ENCODE data around the gene RHEBL1.

RHEBL1 gene

GRCh38 chr12:49039421-49040363 lies 30.1 kb downstream of the RHEBL1 start:
- H3K27ac ChIP-seq (ENCODE audit: low read length), result no peak overlapping the region

GRCh38 chr12:49038291-49038955 lies 31.4 kb downstream of the RHEBL1 start:
- peaks cover 84% of the 10 kb centered on the region for H3K36me3 ChIP-seq (ENCODE audit: control insufficient read depth, low read depth, low read length)
- H3K27ac ChIP-seq (ENCODE audit: low read length), result no peak overlapping the region
- H3K4me3 ChIP-seq (ENCODE audit: low read length), result no peak overlapping the region
- no peaks in the 10 kb centered on the region for H3K27me3 ChIP-seq (ENCODE audit: control insufficient read depth, insufficient read depth, low read length)
- H3K9me3 ChIP-seq (ENCODE audit: control insufficient read depth, low read depth, low read length), result no peaks in the 10 kb centered on the region
- no peak overlapping the region for H3K9ac ChIP-seq (ENCODE audit: low read length)
- no peaks in the 10 kb centered on the region for H3K4me1 ChIP-seq (ENCODE audit: control insufficient read depth, low read depth, low read length)

More at GRCh38 chr12:49039421-49040363, 30.1 kb downstream of the RHEBL1 start:
- Histone ChIP-seq H3K9me3 (ENCODE audit: control insufficient read depth, low read depth, low read length) (no peaks in the 10 kb centered on the region), H3K4me3 (ENCODE audit: low read length) (no peak overlapping the region), H3K9ac (ENCODE audit: low read length) (no peak overlapping the region), H3K4me1 (ENCODE audit: control insufficient read depth, low read depth, low read length) (no peaks in the 10 kb centered on the region), H3K27me3 (ENCODE audit: control insufficient read depth, insufficient read depth, low read length) (no peaks in the 10 kb centered on the region), H3K36me3 (ENCODE audit: control insufficient read depth, low read depth, low read length) (peaks cover 84% of the 10 kb centered on the region)

GRCh38 chr12:49037947-49038237 lies 31.9 kb downstream of the RHEBL1 start:
- no peaks in the 10 kb centered on the region for H3K4me1 ChIP-seq (ENCODE audit: control insufficient read depth, low read depth, low read length)
- H3K4me3 ChIP-seq (ENCODE audit: low read length), result no peak overlapping the region
- H3K27me3 ChIP-seq (ENCODE audit: control insufficient read depth, insufficient read depth, low read length), result no peaks in the 10 kb centered on the region
- peaks cover 84% of the 10 kb centered on the region for H3K36me3 ChIP-seq (ENCODE audit: control insufficient read depth, low read depth, low read length)
- H3K27ac ChIP-seq (ENCODE audit: low read length), result no peak overlapping the region
- no peak overlapping the region for H3K9ac ChIP-seq (ENCODE audit: low read length)
- H3K9me3 ChIP-seq (ENCODE audit: control insufficient read depth, low read depth, low read length), result no peaks in the 10 kb centered on the region

- H3K4me1 ChIP-seq (ENCODE audit: control insufficient read depth, low read depth, low read length), result no peaks in the 10 kb centered on the region
- H3K27me3 ChIP-seq (ENCODE audit: control insufficient read depth, insufficient read depth, low read length), result no peaks in the 10 kb centered on the region
- no peak overlapping the region for H3K4me3 ChIP-seq (ENCODE audit: low read length)
- no peak overlapping the region for H3K27ac ChIP-seq (ENCODE audit: low read length)
- H3K9ac ChIP-seq (ENCODE audit: low read length), result no peak overlapping the region
- H3K9me3 ChIP-seq (ENCODE audit: control insufficient read depth, low read depth, low read length), result no peaks in the 10 kb centered on the region
- H3K36me3 ChIP-seq (ENCODE audit: control insufficient read depth, low read depth, low read length), result peaks cover 84% of the 10 kb centered on the region
These were observed 32.5 kb downstream of the RHEBL1 start for GRCh38 chr12:49037111-49037946.

GRCh38 chr12:49036029-49036428 lies 33.8 kb downstream of the RHEBL1 start:
- H3K4me3 ChIP-seq (ENCODE audit: low read length), result no peak overlapping the region
- no peaks in the 10 kb centered on the region for H3K9me3 ChIP-seq (ENCODE audit: control insufficient read depth, low read depth, low read length)
- no peaks in the 10 kb centered on the region for H3K27me3 ChIP-seq (ENCODE audit: control insufficient read depth, insufficient read depth, low read length)
- no peak overlapping the region for H3K27ac ChIP-seq (ENCODE audit: low read length)
- peaks cover 81% of the 10 kb centered on the region for H3K36me3 ChIP-seq (ENCODE audit: control insufficient read depth, low read depth, low read length)
- H3K4me1 ChIP-seq (ENCODE audit: control insufficient read depth, low read depth, low read length), result no peaks in the 10 kb centered on the region
- no peak overlapping the region for H3K9ac ChIP-seq (ENCODE audit: low read length)

- Histone ChIP-seq H3K9me3 (ENCODE audit: control insufficient read depth, low read depth, low read length) (no peaks in the 10 kb centered on the region), H3K27ac (ENCODE audit: low read length) (no peak overlapping the region), H3K36me3 (ENCODE audit: control insufficient read depth, low read depth, low read length) (peaks cover 84% of the 10 kb centered on the region), H3K27me3 (ENCODE audit: control insufficient read depth, insufficient read depth, low read length) (no peaks in the 10 kb centered on the region), H3K4me1 (ENCODE audit: control insufficient read depth, low read depth, low read length) (no peaks in the 10 kb centered on the region), H3K4me3 (ENCODE audit: low read length) (no peak overlapping the region), H3K9ac (ENCODE audit: low read length) (no peak overlapping the region)
These were observed 35.5 kb downstream of the RHEBL1 start for GRCh38 chr12:49034286-49034622.

GRCh38 chr12:49033611-49034285 lies 36.0 kb downstream of the RHEBL1 start:
- Histone ChIP-seq H3K4me1 (ENCODE audit: control insufficient read depth, low read depth, low read length) (no peaks in the 10 kb centered on the region), H3K36me3 (ENCODE audit: control insufficient read depth, low read depth, low read length) (peaks cover 84% of the 10 kb centered on the region), H3K27ac (ENCODE audit: low read length) (no peak overlapping the region), H3K9ac (ENCODE audit: low read length) (no peak overlapping the region), H3K9me3 (ENCODE audit: control insufficient read depth, low read depth, low read length) (no peaks in the 10 kb centered on the region), H3K27me3 (ENCODE audit: control insufficient read depth, insufficient read depth, low read length) (no peaks in the 10 kb centered on the region), H3K4me3 (ENCODE audit: low read length) (no peak overlapping the region)

GRCh38 chr12:49032679-49033447 lies 36.9 kb downstream of the RHEBL1 start:
- H3K36me3 ChIP-seq (ENCODE audit: control insufficient read depth, low read depth, low read length), result peaks cover 84% of the 10 kb centered on the region
- H3K27me3 ChIP-seq (ENCODE audit: control insufficient read depth, insufficient read depth, low read length), result no peaks in the 10 kb centered on the region
- H3K4me1 ChIP-seq (ENCODE audit: control insufficient read depth, low read depth, low read length), result no peaks in the 10 kb centered on the region
- H3K27ac ChIP-seq (ENCODE audit: low read length), result no peak overlapping the region
- H3K4me3 ChIP-seq (ENCODE audit: low read length), result no peak overlapping the region
- no peaks in the 10 kb centered on the region for H3K9me3 ChIP-seq (ENCODE audit: control insufficient read depth, low read depth, low read length)
- no peak overlapping the region for H3K9ac ChIP-seq (ENCODE audit: low read length)

- H3K27me3 ChIP-seq (ENCODE audit: control insufficient read depth, insufficient read depth, low read length), result no peaks in the 10 kb centered on the region
- H3K4me1 ChIP-seq (ENCODE audit: control insufficient read depth, low read depth, low read length), result no peaks in the 10 kb centered on the region
- no peak overlapping the region for H3K27ac ChIP-seq (ENCODE audit: low read length)
- peaks cover 82% of the 10 kb centered on the region for H3K36me3 ChIP-seq (ENCODE audit: control insufficient read depth, low read depth, low read length)
- no peak overlapping the region for H3K9ac ChIP-seq (ENCODE audit: low read length)
- no peak overlapping the region for H3K4me3 ChIP-seq (ENCODE audit: low read length)
- no peaks in the 10 kb centered on the region for H3K9me3 ChIP-seq (ENCODE audit: control insufficient read depth, low read depth, low read length)
These were observed 37.5 kb downstream of the RHEBL1 start for GRCh38 chr12:49032276-49032675.

GRCh38 chr12:49031573-49032161 lies 38.1 kb downstream of the RHEBL1 start:
- Histone ChIP-seq H3K27me3 (ENCODE audit: control insufficient read depth, insufficient read depth, low read length) (no peaks in the 10 kb centered on the region), H3K9ac (ENCODE audit: low read length) (no peak overlapping the region), H3K36me3 (ENCODE audit: control insufficient read depth, low read depth, low read length) (peaks cover 79% of the 10 kb centered on the region), H3K4me1 (ENCODE audit: control insufficient read depth, low read depth, low read length) (no peaks in the 10 kb centered on the region), H3K27ac (ENCODE audit: low read length) (no peak overlapping the region), H3K4me3 (ENCODE audit: low read length) (no peak overlapping the region), H3K9me3 (ENCODE audit: control insufficient read depth, low read depth, low read length) (no peaks in the 10 kb centered on the region)

All from iPS-18a (cell line).